Right lobe of liver (tissue), 6 donors: ENCODE measurements around the gene FBXO47. TPM values are rescaled to one million over a fixed set of nuclear protein-coding genes. Genes with fewer than 3 reads are reported as not detected.
A peak's percentile ranks its signal among the peaks of the same experiment; 100 is the strongest.
"Not testable (repeated sequence)": the region's sequence is repeated elsewhere in the genome, so short reads cannot be mapped to it uniquely, and the experiment has no call there.

Source experiments
- ATAC-seq, 4 donors: fragments of 200-7000 bp; cut with Tn5 transposase; one replicate each; pipeline ENCODE4 v1.9.1; 2020; ENCODE audit warnings: mild to moderate bottlenecking in 4 of 4, moderate library complexity in 4 of 4
- DNase-seq, 3 donors: peaks; one replicate each; pipeline ENCODE4 v3.0.0-alpha.2; 2020
- H3K27ac ChIP-seq, 3 donors: fragments of 200-600 bp; one replicate each; pipeline ENCODE4 v1.8.0; 2022
- H3K27me3 ChIP-seq, 2 donors: fragments of 200-600 bp; one replicate each; pipeline ENCODE4 v1.8.0; 2022
- H3K36me3 ChIP-seq, 4 donors: fragments of 200-600 bp; sonication (generic) in 1 of 4; one replicate each; pipeline versions ENCODE4 v1.5.1 to v1.8.0; 2017 to 2022; ENCODE audit warnings: control low read depth in 1 of 4
- H3K4me1 ChIP-seq, 4 donors: fragments of 200-600 bp; sonication (generic) in 1 of 4; one replicate each; pipeline versions ENCODE4 v1.5.1 to v1.8.0; 2017 to 2022; ENCODE audit warnings: control low read depth in 1 of 4
- H3K4me3 ChIP-seq, 3 donors: fragments of 200-600 bp; one replicate each; pipeline ENCODE4 v1.8.0; 2022
- H3K9me3 ChIP-seq, 4 donors: fragments of 200-600 bp; sonication (generic) in 1 of 4; one replicate each; pipeline versions ENCODE4 v1.5.1 to v1.8.0; 2017 to 2022; ENCODE audit warnings: control low read depth in 1 of 4
- CTCF ChIP-seq, 4 donors: fragments of 200-600 bp in 3 of 4; fragments of 450-650 bp in 1 of 4; IDR thresholded peaks; one replicate each; pipeline versions ENCODE4 v1.5.1 to v1.8.0; 2016 to 2022; ENCODE audit warnings: antibody characterized with exemption in 4 of 4, mild to moderate bottlenecking in 2 of 4
- POLR2A ChIP-seq: fragments of 450-650 bp; IDR thresholded peaks from one replicate; pipeline ENCODE4 v1.6.1; 2017; ENCODE audit warnings: antibody characterized with exemption, mild to moderate bottlenecking
- WGBS: methylation state at CpG from one replicate; pipeline ENCODE4 v1.1.6; 2018; ENCODE audit warnings: low coverage, low lambda C conversion rate; ENCODE audit not compliant: insufficient coverage; ENCODE audit errors: missing lambda C conversion rate; 5-methylcytosine and 5-hydroxymethylcytosine counted together
- intact Hi-C, 2 donors: fragments of 100-400 bp; cut with DNase I; formaldehyde crosslinking; loops; one replicate each; pipeline versions ENCODE4 v1.11.2 to v1.14.1; 2022
- total RNA-seq, 6 experiments: library from RNA; depleted of rRNA in 2 of 6; stranded (reverse); fragments of >200 nt in 2 of 6; fragmentation: NEBNext Ultra II Directional in 3 of 6; extraction: Animal tissue kit (Norgen Biotek cat#: 25700) in 3 of 6; gene quantifications; one replicate each; pipeline versions ENCODE4 v1.1.0 to v1.2.4, GENCODE V29; 2016 to 2023
- donor health status: DM: no; HTN: yes; CAD: no.
- donor health status: DM: no; HTN: no; CAD: no.
- donor health status: DM: no; HTN: no; CAD: no.
- donor health status: DM: no; HTN: yes; CAD: no.
- donor health status: DM: no; HTN: yes; CAD: no.

FBXO47 gene
- total RNA-seq, 6 experiments from 2014 or later: not detected

- H3K36me3 ChIP-seq: peaks cover 13 to 47% (median 27%) of the 10 kb centered on the region in 4 donors
- TF ChIP-seq POLR2A (no peak), CTCF (IDR thresholded peaks at IDR 0.05) (no peak)
- peaks cover 0 to 64% (median 22%) of the 10 kb centered on the region in 4 donors for H3K4me1 ChIP-seq
- DNase-seq (peak in 2 of 3 donors; percentile 9 to 18), ATAC-seq (no peak)
- 50% methylated on average over 6 of the region's 8 CpGs for WGBS
- intact Hi-C loops: no loop called here
- no peak overlapping the region for H3K4me3 ChIP-seq
- no peaks in the 10 kb centered on the region for H3K9me3 ChIP-seq
- no peaks in the 10 kb centered on the region for H3K27me3 ChIP-seq
- H3K27ac ChIP-seq: no peak overlapping the region
Measured at GRCh38 chr17:38916771-38917170, 50.4 kb downstream of the FBXO47 start.

DNA sequence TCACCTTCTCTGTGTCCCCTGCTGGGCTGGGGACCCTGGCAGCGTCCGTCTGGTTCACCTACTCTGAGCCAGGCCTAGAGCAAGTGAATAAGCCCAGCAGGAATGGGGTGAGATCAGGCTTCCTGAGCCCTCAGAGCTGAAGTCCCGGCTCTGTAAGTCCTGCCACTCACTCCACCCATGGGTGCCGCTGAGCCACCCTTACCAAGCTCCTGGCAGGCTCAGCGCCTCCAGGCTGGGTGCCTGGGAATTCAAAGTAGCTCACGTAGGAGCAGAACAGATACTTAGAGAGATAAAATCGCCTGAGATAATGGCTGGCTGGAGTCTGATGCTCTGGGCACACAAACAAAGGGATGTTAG lies 51.6 kb downstream of the FBXO47 start:
- peak in 2 of 3 donors; percentile 28 to 45 for DNase-seq
- intact Hi-C loops: no loop called here
- TF ChIP-seq CTCF (IDR thresholded peaks at IDR 0.05): no peak
- TF ChIP-seq POLR2A: no peak
- Histone ChIP-seq H3K9me3 (no peaks in the 10 kb centered on the region), H3K4me1 (peaks cover 0 to 71% (median 24%) of the 10 kb centered on the region in 4 donors), H3K27ac (peak overlapping the region in 1 of 3 donors; percentile 33), H3K36me3 (peaks cover 13 to 47% (median 29%) of the 10 kb centered on the region in 4 donors), H3K27me3 (no peaks in the 10 kb centered on the region), H3K4me3 (peak overlapping the region in 2 of 3 donors; percentile 16 to 26)
- ATAC-seq: no peak
- 96% methylated on average over 5 of the region's 7 CpGs for WGBS

DNA sequence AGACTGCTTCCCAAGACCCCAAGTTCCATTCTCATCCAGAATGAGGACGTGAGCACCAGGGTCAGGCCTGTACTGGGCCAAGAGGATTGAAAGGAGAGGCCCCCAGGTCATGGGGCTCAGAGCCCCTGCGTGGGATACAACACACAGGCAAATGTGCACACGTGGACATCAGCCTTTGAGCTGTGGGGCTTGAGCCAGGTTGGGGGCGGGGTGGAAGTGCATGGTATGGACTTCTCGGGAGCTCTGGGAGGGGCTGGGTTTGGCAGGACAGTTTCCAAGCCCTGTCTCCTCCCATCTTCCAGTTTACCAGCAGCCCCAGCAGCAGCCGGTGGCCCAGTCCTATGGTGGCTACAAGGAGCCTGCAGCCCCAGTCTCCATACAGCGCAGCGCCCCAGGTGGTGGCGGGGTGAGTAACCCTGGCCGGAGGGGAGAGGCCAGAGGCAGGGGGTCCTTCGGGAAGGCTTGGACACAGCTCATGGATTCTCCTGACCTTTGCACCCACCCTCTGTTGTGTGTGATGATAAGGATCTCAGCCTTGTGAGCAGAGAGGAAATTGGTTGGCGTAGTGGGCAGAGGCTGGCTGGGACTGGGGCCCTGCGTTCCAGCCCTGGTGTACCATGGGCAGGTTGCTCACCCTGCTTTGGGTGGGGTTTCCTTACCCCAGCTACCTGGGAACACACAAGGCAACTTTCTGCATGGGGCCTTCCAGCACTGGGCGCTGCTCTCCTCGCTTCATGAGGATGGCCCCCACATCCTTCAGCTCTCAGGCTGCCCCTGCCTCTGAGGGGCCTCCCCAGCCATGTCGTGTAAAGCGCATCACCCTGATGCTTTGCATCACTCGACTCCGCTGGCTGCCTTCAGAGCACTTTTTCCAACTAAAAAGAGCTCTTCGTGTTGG lies 52.2 kb downstream of the FBXO47 start:
- Histone ChIP-seq H3K4me1 (peaks cover 0 to 71% (median 24%) of the 10 kb centered on the region in 4 donors), H3K9me3 (no peaks in the 10 kb centered on the region), H3K27me3 (no peaks in the 10 kb centered on the region), H3K27ac (peak overlapping the region in 1 of 3 donors; percentile 33), H3K4me3 (peak overlapping the region in 2 of 3 donors; percentile 16 to 26), H3K36me3 (peaks cover 11 to 42% (median 28%) of the 10 kb centered on the region in 4 donors)
- TF ChIP-seq POLR2A: no peak
- peak in 1 of 4 donors; percentile 26 for TF ChIP-seq CTCF (IDR thresholded peaks at IDR 0.05)
- ATAC-seq (peak; percentile 40 to 62 (median 52)), DNase-seq (peak in 2 of 3 donors; percentile 47 to 83)
- WGBS: no CpG with 5 or more reads among the region's 20 CpGs
- intact Hi-C loops: no loop called here

DNA sequence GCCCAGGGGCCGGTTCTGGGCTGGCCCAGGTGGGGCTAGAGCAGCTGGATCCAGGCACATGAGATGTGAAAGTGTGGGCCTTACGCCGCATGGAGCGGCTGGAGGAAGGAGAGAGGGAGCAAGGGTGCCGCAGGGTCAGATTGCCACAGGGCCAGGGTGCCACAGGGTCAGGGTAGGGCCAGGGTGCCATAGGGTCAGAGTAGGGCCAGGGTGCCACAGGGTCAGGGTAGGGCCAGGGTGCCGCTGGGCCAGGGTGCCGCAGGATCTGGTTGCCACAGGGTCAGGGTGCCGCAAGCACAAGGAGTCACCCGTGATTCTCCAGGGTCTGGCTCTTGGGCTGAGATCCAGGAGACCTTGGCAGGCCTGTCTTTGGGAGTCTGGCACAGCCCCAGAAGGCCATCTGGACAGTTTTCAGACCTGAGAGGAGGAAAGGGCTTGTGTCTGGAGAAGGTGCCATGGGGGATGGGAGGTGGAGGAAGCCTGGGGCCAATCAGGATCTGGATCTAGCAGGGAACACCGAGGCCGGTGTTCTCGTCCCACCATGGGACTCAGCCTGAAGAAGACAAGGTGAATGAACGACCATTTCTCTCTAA lies 54.9 kb downstream of the FBXO47 start:
- peaks cover 0 to 27% (median 11%) of the 10 kb centered on the region in 4 donors for H3K36me3 ChIP-seq
- H3K27me3 ChIP-seq: no peaks in the 10 kb centered on the region
- peak; percentile 59 to 94 (median 93) for DNase-seq
- ATAC-seq: peak; percentile 74 to 95 (median 90)
- 15% methylated on average over 7 of the region's 13 CpGs for WGBS
- intact Hi-C loops: no loop called here
- peak overlapping the region in 1 of 3 donors; percentile 34 for H3K27ac ChIP-seq
- no peak overlapping the region for H3K4me3 ChIP-seq
- peaks cover 0 to 58% (median 24%) of the 10 kb centered on the region in 4 donors for H3K4me1 ChIP-seq
- TF ChIP-seq POLR2A: no peak
- no peak for TF ChIP-seq CTCF (IDR thresholded peaks at IDR 0.05)
- H3K9me3 ChIP-seq: no peaks in the 10 kb centered on the region

GRCh38 chr17:38911731-38912081 lies 55.5 kb downstream of the FBXO47 start:
- intact Hi-C loops, H3K27me3 ChIP-seq, ATAC-seq, H3K4me3 ChIP-seq, H3K9me3 ChIP-seq, H3K27ac ChIP-seq: not testable (repeated sequence)
- peaks cover 0 to 54% (median 24%) of the 10 kb centered on the region in 4 donors for H3K4me1 ChIP-seq
- 83% methylated on average over 8 of the region's 8 CpGs for WGBS
- H3K36me3 ChIP-seq: peaks cover 0 to 27% (median 10%) of the 10 kb centered on the region in 4 donors
- DNase-seq: peak in 1 of 3 donors; percentile 36
